ENCODE measurements around the gene IQCC.
A peak's percentile ranks its signal among the peaks of the same experiment; 100 is the strongest.

Gene IQCC

GRCh38 chr1:32224285-32224684 lies 18.8 kb downstream of the IQCC start:
- DNase-seq (ENCODE audit: low read depth), result no peak

- no peak for DNase-seq (ENCODE audit: low read depth)
Observed at GRCh38 chr1:32228771-32229170, 23.3 kb downstream of the IQCC start.

- DNase-seq (ENCODE audit: low read depth), result no peak
Observed at GRCh38 chr1:32231843-32232432, 26.5 kb downstream of the IQCC start.

- DNase-seq (ENCODE audit: low read depth), result no peak
Observed at GRCh38 chr1:32232558-32233304, 27.3 kb downstream of the IQCC start.

GRCh38 chr1:32234792-32235191 lies 29.3 kb downstream of the IQCC start:
- DNase-seq (ENCODE audit: low read depth), result no peak

GRCh38 chr1:32239337-32239736 lies 33.9 kb downstream of the IQCC start:
- no peak for DNase-seq (ENCODE audit: low read depth)

GRCh38 chr1:32239790-32240139 lies 34.3 kb downstream of the IQCC start:
- no peak for DNase-seq (ENCODE audit: low read depth)

- DNase-seq (ENCODE audit: low read depth), result peak; percentile 51
Observed at GRCh38 chr1:32240140-32240951, 34.9 kb downstream of the IQCC start.

GRCh38 chr1:32241001-32241763 lies 35.7 kb downstream of the IQCC start:
- no peak for DNase-seq (ENCODE audit: low read depth)

GRCh38 chr1:32242341-32242851 lies 36.9 kb downstream of the IQCC start:
- no peak for DNase-seq (ENCODE audit: low read depth)

GRCh38 chr1:32246888-32247273 lies 41.4 kb downstream of the IQCC start, which contains the start of gene FAM167B:
TSS of gene FAM167B (plus strand) at chr1:32247222. CDS start at chr1:32247422, 200 bp downstream.
- DNase-seq (ENCODE audit: low read depth), result no peak

- no peak for DNase-seq (ENCODE audit: low read depth)
Observed at GRCh38 chr1:32247452-32247851, 42.0 kb downstream of the IQCC start.

- DNase-seq (ENCODE audit: low read depth), result peak; percentile 52
Observed at GRCh38 chr1:32247983-32248889, 42.8 kb downstream of the IQCC start.

- peak; percentile 82 for DNase-seq (ENCODE audit: low read depth)
Observed at GRCh38 chr1:32249831-32250525, 44.5 kb downstream of the IQCC start.

- DNase-seq (ENCODE audit: low read depth), result peak; percentile 34
Observed at GRCh38 chr1:32250893-32251716, 45.6 kb downstream of the IQCC start, which contains the start of gene LCK. TSS of gene LCK (plus strand) at chr1:32251265. CDS start at chr1:32274330, 23,065 bp downstream.

- no peak for DNase-seq (ENCODE audit: low read depth)
Observed at GRCh38 chr1:32255072-32256071, 49.9 kb downstream of the IQCC start.

GRCh38 chr1:32256473-32257226 lies 51.2 kb downstream of the IQCC start:
- DNase-seq (ENCODE audit: low read depth), result no peak

GRCh38 chr1:32257227-32257508 lies 51.7 kb downstream of the IQCC start:
- no peak for DNase-seq (ENCODE audit: low read depth)

Data from T-helper 22 cell (primary cell).